ENCODE data around the gene RNF146. TPM values are rescaled to one million over a fixed set of nuclear protein-coding genes. Genes with fewer than 3 reads are reported as not detected.

Gene RNF146
- total RNA-seq (2011; cell fraction: chromatin; rRNA removed; ENCODE audit: low replicate concordance) = 16.8 and 55.6 TPM in 2 replicates
- 8.3 and 12.8 TPM in 2 replicates for total RNA-seq (2011; cell fraction: nucleolus; rRNA removed)
- total RNA-seq (2011; cell fraction: nucleoplasm; rRNA removed) = 27.6 and 30.7 TPM in 2 replicates
- total RNA-seq (2014; rRNA removed) (15.0 and 16.2 TPM in 2 replicates), total RNA-seq (2014; rRNA removed; fragmentation: Illumina TruSeq; extraction: Trizol) (17.8 and 18.6 TPM in 2 replicates), total RNA-seq (2015; rRNA removed; fragmentation: Illumina TruSeq; extraction: Trizol) (17.7 and 19.8 TPM in 2 replicates), total RNA-seq (2021) (13.1 and 15.4 TPM in 2 replicates), polyA plus RNA-seq (2011; rRNA removed) (30.2 and 30.5 TPM in 2 replicates), polyA plus RNA-seq (2014; fragmentation: Illumina TruSeq; extraction: Trizol) (14.5 and 17.5 TPM in 2 replicates), polyA plus RNA-seq (2014; fragmentation: Nextera tagmentation; extraction: Ambion mirVana) (10 to 100 TPM in 1 of 2 experiments, 1 to 10 TPM in 1; 8.4 to 14.7 TPM), polyA plus RNA-seq (2014; rRNA removed) (20.2 and 21.4 TPM in 2 replicates), polyA minus RNA-seq (2011; rRNA and poly(A)+ RNA removed) (25.3 and 33.9 TPM in 2 replicates), Bru-seq, nascent RNA (percentile 92 among the genes with signal in this experiment), BruChase-seq, experiment 1, labeled RNA remaining after a 2-hour chase (percentile 88 among the genes with signal in this experiment), BruChase-seq, experiment 2, labeled RNA remaining after a 6-hour chase (percentile 85 among the genes with signal in this experiment)
- polyA plus RNA-seq (2011; cell fraction: cytosol; rRNA removed) = 6.7 and 14.4 TPM in 2 replicates
- polyA plus RNA-seq (2011; cell fraction: nucleus; rRNA removed) = 44.3 and 58.3 TPM in 2 replicates
- 16.7 and 17.2 TPM in 2 replicates for polyA plus RNA-seq (2012)
- polyA minus RNA-seq (2011; cell fraction: cytosol; rRNA and poly(A)+ RNA removed) = 8.8 and 9.2 TPM in 2 replicates
- 32.4 and 56.0 TPM in 2 replicates for polyA minus RNA-seq (2011; cell fraction: nucleus; rRNA and poly(A)+ RNA removed)
- long read RNA-seq, experiment 1, partial matches to known transcripts = 0 of 11 reads
- long read RNA-seq, experiment 1, other reads (novel, unspliced or antisense) = 6 of 11 reads
- long read RNA-seq, experiment 2, partial matches to known transcripts = 1 of 4 reads
- long read RNA-seq, experiment 2, other reads (novel, unspliced or antisense) = 2 of 4 reads
- long read RNA-seq, experiment 3, transcript RNF146-204 (4 exons, 884 nt) = major isoform, 5 of 11 reads
- long read RNA-seq, experiment 3, partial matches to known transcripts = 1 of 11 reads
- long read RNA-seq, experiment 3, other reads (novel, unspliced or antisense) = 1 of 11 reads

DNA sequence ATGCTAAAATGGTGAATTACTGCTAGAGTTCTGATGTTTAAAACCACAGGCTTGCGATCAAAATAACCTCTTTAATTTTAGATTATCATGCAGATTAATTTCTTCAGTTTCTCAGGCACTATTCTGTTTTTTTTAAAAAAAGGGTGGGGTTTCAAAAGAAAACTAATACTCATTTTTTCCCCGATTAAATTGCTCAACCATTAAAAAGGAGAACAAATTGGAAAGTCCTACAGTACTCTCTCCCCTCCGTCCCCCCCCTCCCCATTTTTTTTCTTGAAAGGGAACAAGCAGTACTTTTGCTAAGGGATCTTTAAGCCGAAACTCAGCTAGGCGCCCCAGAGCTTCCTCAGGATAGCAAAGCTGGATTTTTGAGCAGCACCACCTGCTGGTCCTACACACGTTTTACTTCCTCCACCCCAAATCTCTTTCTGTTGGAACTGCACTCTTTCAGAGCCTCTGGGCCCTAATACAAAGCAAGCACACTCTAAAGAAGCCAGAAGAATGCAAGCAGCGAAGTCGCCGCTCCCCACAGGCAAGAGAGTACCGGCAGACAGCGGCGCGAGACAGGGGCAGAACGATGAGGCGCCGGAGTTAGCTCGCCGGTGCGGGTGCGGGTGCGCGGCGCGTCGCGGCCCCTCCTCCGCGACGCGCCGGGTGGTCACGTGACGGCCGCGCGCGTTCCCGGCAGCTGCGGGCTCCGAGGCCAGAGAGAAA, at the start of gene RNF146:
RNF146 (plus strand) TSS at position 687 of the 714 bp plus-strand sequence. CDS start 13,475 bp downstream, outside the sequence.
- WGBS (ENCODE audit: insufficient coverage, low coverage, missing lambda C conversion rate) = under 1% methylated on average over 36 of the region's 40 CpGs
- Histone ChIP-seq H3K79me2 (ENCODE audit: control insufficient read depth, insufficient read depth, low read length) (peaks cover 45% of the 10 kb centered on the region), H3K9me3 (replicated peaks; ENCODE audit: control insufficient read depth, insufficient read depth, low read depth, low read length) (no peaks in the 10 kb centered on the region), H3K4me2 (ENCODE audit: insufficient read depth, low read length) (peak within 1 kb of the TSS; percentile 95), H3K27me3 (ENCODE audit: control insufficient read depth in 2 of 2, insufficient read depth in 2 of 2, low read length in 2 of 2) (no peaks in the 10 kb centered on the region), H3K9ac (ENCODE audit: insufficient read depth in 1 of 2, low read depth in 2 of 2, low read length in 2 of 2) (peak within 1 kb of the TSS; percentile 91 to 99), H3K27ac (ENCODE audit: extremely low read depth, low read depth, low read length) (peak within 1 kb of the TSS; percentile 88), H3K36me3 (ENCODE audit: control insufficient read depth, insufficient read depth, low read length) (no peaks in the 10 kb centered on the region), H4K20me1 (replicated peaks; ENCODE audit: control insufficient read depth, insufficient read depth, low read length) (peaks cover 7% of the 10 kb centered on the region; the same call in 1 of the 2 replicates), H3K4me3 (peak within 1 kb of the TSS; percentile 78), H3K4me1 (replicated peaks in 1 of 2; ENCODE audit: control insufficient read depth in 2 of 2, insufficient read depth in 2 of 2, low read length in 2 of 2) (peaks cover 0 to 8% of the 10 kb centered on the region in 2 experiments; a peak in 4 of 5 replicates), H3K9me1 (ENCODE audit: control insufficient read depth, insufficient read depth, low read length) (no peaks in the 10 kb centered on the region), H2AFZ (ENCODE audit: low read depth, low read length) (peak within 1 kb of the TSS; percentile 100)
- peak; percentile 87 to 90 (median 88) for DNase-seq (ENCODE audit: extremely low read depth in 1 of 4, low spot score in 3 of 4)
- peak; percentile 91 for FAIRE-seq
- ChIA-PET POLR2A (interaction anchor here (0.9 to 2.2 kb wide), 7 partner anchors 10 to 78 kb away, joined by 3 to 14 read pairs (median 5); no protein-coding TSS in a partner anchor), CTCF (ENCODE audit: low intra/inter-chr PET ratio) (interaction anchor here (0.7 kb wide), 1 partner anchor 14 kb away, joined by 3 read pairs; no protein-coding TSS in a partner anchor)
- intact Hi-C loops (cut with micrococcal nuclease) = loop anchor here (5.0 kb wide), 1 partner anchor 74 kb away; no protein-coding TSS in a partner anchor
- in situ Hi-C loops (cut with MboI) = no loop called here
- peak; percentile 87 for ATAC-seq
- BruUV-seq (replicated peaks) = TSS peak; percentile 75
- TF ChIP-seq RFX1 (IDR thresholded peaks at IDR 0.05) (no peak), ZBTB49 (CRISPR knock-in tag; IDR thresholded peaks at IDR 0.05; ENCODE audit: borderline replicate concordance) (no peak), NCOA1 (IDR thresholded peaks at IDR 0.05; ENCODE audit: low read depth) (no peak), PYGO2 (tag; IDR thresholded peaks at IDR 0.05) (no peak), FOS (IDR thresholded peaks at IDR 0.05; ENCODE audit: extremely low read depth, insufficient read length) (no peak), TSHZ1 (CRISPR knock-in tag; IDR thresholded peaks at IDR 0.05) (no peak), MAFK (IDR thresholded peaks at IDR 0.05; ENCODE audit: low read length) (no peak)
- TF ChIP-seq, protein P1, sequence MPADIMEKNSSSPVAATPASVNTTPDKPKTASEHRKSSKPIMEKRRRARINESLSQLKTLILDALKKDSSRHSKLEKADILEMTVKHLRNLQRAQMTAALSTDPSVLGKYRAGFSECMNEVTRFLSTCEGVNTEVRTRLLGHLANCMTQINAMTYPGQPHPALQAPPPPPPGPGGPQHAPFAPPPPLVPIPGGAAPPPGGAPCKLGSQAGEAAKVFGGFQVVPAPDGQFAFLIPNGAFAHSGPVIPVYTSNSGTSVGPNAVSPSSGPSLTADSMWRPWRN (IDR thresholded peaks at IDR 0.05; ENCODE audit: low read depth) = no peak
